GM19025 (cell line): ENCODE measurements around the gene HOXA6.

Experiments
- ATAC-seq: cut with Tn5 transposase; IDR thresholded peaks from one replicate; pipeline ENCODE4 v1.9.1; 2021; ENCODE audit warnings: mild to moderate bottlenecking, low read depth, moderate library complexity; ENCODE audit not compliant: unreplicated experiment

The HOXA6 gene

DNA sequence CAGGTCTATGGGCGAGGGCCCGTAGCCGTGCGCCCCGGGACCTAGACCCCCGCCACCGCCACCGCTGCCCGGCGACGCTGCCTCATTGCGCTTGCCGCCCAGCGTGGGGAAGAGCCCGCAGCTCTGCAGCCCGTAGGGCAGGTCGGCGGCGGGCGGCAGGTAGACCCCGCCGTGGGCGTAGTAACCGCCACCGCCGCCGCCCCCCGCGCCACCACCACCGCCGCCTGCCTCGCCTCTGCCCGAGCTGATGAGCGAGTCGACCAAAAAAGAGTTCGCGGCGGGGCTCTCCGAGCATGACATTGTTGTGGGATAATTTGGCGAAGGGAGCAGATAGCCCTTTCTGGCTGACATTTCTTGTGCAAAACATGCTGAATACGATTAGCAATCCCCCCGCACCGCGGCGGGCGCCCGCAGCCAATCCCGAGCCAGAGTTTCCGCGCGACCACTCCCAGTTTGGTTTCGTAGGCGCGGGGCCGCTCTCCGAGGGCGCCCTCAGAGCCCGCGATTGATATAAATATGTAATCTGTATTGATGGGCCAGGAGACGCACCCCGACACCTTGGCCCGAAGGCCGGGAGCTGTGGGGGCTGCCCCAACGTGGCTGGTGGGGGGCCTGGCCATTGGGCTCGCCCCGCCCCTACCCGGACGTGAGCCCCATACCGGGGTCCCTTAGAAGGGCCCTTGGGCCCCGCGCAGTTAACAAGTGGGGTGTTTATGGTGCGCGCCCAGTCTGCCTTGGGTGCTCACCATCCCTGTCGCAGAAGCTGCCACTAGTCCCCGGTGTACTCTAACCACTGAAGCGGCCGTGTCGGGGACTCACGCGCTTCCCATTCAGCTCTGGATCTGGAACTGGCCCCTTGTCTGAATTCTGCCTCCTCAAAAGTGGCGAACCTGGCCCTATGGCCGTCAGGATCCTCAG lies 26.6 kb upstream of the HOXA6 start, which contains the start of gene HOXA10:
Gene HOXA10, minus strand, starts transcription at position 365 of the 918 bp plus-strand sequence. Its CDS starts 14 bp downstream, at position 351.
- no peak for ATAC-seq

DNA sequence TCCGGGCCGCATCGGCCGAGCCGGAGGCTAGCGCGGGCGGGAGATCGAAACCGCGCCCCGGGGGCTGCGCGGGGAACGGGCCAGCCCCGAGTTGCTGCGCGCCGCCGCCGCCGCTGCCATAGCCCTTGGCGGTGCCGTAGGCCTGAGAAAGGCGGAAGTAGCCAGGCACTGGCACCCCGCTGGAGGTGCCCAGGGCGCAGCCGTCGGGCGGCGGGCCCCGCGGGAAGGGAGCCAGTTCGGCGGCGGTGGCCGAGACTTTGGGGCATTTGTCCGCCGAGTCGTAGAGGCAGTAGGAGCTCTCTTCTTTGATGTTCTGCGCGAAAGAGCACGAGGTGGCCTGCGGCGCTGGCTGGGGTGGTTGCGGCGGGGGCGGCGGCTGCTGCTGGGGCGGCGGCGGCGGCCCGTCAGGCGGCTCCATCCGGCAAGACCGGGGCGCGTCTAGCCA lies 26.0 kb upstream of the HOXA6 start:
- no peak for ATAC-seq

DNA sequence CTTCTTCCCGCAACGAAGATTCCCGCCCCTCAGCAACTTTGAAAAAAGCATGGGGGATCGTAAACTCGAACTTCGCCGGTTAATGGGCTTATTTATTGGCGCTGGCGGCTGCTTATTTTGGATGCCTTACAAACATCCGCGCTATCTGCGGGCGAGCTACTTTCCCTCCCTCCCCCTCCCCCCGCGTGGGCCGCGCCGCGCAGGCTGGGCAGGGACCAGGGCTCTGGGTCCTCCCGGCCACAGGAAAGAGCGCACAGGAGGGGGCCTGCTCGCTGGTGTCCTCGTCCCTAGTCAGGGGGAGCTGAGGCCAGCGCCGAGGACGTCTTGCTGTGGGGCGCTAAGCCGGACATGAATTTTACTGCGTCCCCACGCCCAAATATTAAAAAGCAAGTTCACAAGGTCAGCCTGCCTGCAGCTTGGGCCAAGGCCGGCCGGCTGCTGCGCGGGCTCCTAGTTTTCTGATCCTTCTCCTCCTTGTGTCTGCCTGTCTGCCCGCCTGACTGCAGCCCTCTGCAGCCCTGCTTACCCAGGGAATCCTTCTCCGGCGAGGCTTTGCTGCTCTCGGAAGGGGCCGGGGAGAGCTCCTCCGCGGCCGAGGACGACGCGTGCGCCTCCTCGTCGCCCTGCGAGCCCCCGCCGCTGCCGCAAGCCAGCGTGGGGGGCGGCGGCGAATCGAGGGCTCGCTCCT lies 25.4 kb upstream of the HOXA6 start:
- ATAC-seq: no peak

DNA sequence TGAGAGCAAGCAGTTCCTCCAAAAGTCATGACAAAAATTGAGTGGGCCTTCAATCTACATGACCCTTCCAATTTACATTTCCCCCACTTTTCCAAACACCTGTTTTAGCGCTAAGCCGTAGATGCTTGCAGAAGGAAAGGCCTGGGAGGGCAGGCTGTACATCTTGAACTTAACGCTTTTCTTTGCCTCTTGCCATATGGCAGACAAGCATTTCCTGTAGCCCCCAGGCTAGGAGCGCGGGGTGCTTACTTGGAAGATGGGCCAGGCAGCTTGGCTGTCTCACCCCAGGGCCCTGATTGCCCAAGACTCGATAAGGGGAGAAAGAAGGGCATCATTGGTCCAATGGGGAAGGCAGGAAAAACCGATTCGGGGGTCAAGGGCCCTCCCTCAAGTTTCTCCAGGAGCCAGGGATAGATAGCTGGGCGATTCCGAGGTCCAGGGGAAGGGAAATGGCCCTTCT lies 24.8 kb upstream of the HOXA6 start:
- no peak for ATAC-seq

DNA sequence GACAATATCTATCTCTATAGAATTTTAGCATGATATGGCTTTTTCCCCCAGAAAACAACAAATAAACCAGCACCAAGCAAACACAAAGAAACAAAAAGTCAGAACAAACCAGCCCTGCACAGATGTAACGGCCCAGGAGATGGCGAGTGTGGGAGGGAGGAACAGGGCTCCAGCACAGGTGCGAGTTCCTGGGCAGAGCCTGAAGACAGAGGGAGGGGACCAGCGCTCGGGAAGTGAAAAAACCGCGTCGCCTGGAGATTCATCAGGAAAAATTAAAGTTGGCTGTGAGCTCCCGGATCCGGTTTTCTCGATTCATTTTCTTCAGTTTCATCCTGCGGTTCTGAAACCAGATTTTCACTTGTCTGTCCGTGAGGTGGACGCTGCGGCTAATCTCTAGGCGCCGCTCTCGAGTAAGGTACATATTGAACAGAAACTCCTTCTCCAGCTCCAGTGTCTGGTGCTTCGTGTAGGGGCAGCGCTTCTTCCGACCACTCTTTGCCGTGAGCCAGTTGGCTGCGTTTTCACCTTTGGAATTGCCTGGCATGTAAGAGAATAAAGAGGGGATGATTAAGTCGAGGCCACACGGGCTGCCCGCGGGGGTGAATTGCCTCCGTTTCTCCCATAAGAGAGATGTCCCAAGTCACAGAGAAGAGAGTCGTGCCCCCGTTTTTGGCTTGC lies 24.2 kb upstream of the HOXA6 start:
- no peak for ATAC-seq

DNA sequence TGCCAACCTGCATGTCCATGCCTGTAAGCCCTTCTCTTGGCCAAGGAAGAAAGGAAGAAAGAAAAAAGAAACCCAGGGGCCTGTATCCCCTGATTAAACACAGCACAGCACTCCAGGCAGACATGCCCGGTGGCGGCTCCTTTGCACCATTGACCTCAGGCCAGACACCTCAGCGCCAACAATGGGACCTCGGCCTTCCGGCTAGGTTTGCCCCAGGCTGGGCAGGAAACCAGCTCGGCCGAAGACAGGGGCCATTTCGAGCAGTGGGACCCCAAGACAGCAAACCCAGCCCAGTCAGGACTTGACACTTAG lies 23.7 kb upstream of the HOXA6 start:
- no peak for ATAC-seq

DNA sequence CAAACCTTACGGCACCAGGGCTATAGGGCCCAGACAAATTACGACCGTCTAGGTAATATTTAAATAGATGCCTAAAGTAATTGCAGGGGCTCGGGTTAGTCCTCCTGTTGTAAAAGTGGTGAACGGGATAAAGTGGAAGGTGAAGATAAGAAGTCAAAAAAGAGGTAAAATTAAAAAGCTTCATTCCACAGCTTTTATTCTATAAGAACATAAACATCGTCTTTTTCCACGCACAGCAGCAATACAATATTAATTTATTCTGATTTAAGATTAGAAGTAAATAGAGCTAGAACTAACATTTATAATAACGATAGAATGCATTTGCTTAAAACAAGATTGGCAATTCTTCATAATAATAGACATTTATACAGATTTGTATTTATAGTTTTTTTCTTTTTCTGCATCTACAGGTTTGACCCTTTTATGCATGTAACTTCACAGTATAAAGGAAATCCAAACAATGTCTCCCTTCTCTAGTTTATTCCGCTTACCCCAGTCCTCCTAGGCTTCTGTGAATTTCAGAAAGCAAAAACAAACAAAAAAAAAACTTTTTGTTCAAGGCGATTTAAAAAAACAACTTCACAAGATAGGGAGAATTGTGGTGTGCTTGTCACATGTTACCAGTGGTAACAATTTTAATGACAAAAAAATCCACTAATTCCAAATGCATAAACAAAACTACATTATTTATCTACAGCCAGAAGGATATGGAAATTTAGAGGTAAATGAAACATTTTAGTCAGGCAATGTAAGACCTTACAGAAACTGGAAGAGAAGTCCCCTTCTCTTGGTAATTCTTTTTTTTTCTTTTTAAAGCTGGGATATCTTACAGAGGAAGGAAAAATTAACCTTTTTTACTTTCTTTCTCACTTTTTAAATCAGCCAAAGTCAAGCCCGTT lies 23.1 kb upstream of the HOXA6 start:
- ATAC-seq: no peak

DNA sequence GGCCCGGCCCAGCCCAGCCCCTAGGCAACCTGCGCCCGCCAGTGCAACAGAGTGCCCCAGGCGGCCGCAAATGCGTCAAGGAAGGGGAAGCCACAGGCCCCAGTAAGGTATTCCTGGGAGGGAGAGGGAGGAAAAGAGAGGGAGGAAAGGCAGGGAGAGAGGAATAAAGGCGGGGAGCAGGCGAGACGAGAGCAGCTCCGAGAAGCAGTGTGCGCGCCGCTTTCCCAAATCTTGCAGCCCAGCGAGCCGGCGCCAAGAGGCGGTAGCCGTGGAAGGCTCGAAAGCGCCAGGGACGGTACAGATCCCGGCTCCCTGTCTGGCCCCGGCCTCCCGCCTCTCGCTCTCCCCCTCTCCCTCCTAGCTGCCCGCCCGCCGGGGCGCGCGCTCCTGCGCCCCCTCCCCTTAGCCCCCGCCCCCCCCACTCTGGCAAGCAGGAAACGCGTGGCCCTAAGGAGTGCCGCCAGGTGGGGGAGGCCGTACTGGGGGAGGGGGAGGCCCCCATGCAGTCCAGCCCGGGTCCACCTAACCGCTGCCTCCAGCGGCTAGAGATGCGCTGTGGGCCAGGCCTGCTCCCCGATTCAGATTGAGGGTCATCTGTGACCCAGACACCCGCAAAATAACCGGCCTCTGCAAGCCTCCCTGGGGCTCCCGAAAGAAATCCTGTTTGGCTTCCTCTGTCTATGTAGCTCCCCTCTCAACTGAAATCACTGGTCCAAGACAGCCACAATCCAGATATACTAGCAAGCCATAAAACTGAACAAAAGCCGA lies 22.3 kb upstream of the HOXA6 start:
- ATAC-seq: no peak

DNA sequence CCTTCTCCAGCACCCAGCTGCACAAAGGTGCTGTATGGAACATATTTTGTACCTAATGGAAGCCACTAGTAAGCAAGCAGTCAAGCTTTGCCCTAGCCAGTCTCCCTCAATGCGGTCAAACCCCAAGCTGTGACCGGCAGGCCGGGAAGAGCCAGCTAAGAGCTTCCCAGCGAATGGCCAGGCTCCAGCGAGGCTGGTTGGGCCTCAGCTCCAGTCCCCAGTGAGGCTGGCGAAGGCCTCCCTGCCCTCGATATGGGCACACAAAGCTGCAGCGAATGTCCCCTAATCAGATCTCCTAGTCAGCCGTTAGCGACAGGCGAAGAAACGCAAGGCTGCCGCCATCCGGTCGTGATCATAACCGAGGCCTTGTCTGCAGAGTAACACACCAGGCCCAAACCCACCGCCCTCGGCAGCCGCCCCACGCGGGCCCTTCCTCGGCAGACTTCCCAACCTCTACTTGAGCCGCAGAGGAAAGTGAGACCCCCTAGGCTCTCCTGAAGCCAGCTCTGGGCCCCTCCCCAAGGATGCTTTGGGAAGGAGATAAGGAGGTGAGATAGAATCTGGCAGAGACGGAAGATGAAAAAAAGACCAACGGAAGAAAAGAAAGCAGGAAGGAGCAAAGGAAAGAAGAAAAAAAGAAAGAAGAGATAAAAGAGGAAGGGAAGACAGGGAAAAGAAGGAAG lies 20.8 kb upstream of the HOXA6 start:
- ATAC-seq: no peak

DNA sequence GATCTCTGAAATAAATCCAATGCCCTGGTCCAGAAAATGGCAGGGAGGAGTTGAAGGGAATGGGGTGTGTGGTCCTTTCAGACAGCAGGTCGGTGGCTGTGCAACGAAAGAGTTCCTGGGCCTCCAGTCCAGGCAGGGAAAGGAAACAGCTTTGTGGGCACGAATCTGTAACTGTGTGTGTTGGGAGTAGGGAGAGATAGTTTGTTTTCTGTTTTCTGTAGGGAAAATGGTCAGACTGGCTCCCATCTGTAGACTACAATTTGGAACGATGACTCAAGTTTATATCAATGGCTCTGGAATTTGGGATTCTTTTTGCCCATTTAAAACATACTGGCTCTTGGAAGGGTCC lies 20.3 kb upstream of the HOXA6 start:
- ATAC-seq: no peak

DNA sequence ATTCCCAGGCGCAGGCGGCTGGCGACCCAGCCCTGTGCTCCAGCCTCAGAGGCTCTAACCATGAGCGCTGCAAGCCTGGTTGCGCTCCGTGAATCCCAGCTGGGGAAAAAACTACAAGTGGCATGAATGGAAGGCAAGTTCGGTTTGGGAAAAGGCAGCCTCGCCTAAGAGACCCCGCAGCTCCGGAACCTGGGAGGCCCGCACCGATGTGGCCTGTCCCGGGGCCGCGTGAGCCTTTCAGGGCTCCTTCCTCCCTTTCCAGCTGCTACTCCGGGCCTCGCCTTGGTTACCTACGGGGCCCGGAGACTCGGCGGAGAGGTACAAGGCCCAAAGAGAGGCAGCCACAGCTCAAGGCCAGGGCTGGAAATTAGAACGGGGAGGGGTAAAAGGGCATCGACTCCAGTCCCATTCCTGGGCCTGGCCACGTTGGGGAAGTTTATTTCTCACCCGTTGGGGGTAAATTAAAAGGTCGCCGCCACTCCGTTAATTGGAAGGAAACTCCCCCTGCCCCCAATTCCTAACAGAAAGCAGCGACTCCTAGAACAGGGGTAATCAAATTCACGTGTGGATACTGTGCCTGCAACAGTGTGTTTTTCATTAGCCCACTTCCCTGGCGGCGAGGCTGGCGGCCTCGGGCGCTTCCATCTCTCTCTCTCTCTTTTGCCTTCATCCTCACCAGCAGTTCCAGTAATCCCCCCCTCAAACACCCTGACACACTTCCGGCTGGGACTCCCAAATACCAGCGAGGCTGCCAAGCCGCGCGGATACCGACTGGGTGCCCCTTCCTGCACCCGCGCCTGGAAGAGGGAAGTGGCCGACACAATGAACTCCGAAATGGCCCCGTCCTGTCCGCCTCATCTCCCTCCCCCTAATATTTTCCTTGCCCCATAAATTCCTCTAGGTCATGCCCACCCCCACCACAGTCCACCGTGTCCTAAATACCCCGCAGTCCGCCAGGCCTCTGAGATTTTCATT lies 19.2 kb upstream of the HOXA6 start:
- no peak for ATAC-seq

DNA sequence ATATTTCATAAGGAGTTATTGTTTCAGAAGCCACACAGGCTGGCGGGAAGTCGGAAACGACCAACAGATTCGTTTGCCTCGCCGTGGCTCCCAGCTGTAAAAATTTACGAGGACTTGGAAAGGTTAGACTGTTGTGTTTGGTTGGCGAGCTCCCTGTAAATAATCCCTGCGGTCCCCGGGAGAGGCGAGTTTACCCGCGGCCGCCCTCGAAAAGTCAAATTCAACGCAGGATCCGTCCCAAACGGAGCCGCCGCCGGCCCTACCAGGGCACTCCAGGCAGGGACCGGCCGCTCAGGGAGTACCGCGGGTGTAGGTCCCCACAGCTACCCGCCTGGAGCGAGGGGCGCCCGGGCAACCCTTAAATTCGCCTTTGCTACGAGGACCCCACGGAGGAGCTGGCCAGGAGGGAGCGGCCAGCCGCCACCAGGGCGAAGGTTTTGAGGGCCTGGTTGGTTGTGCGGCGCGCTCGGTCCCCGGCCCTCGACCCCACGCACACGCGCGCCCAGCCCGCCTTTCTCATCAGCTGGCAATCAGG lies 18.5 kb upstream of the HOXA6 start:
- no peak for ATAC-seq

DNA sequence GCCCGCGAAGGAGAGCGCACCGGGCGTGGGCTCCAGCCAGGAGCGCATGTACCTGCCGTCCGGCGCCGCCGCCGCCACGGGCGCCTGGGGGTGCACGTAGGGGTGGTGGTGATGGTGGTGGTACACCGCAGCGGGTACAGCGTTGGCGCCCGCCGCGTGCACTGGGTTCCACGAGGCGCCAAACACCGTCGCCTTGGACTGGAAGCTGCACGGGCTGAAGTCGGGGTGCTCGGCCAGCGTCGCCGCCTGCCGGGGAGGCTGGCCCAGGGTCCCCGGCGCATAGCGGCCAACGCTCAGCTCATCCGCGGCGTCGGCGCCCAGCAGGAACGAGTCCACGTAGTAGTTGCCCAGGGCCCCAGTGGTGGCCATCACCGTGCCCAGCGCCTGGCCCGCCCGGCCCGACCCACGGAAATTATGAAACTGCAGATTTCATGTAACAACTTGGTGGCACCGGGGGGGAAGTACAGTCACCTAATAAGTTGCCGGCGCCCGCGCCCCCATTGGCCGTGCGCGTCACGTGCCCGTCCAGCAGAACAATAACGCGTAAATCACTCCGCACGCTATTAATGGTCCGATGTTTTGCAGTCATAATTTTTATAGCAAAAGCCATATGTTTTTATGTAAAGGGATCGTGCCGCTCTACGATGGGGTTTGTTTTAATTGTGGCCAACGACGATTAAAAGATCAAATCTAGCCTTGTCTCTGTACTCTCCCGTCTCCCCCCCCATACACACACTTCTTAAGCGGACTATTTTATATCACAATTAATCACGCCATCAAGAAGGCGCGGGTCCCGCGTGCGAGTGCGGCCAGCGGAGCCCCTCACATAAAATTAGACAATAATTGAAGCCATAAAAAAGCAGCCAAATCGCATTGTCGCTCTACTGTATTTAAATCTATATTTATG lies 17.8 kb upstream of the HOXA6 start, which contains the start of gene HOXA9:
Gene HOXA9, minus strand, starts transcription at position 449 of the 907 bp plus-strand sequence. Its CDS starts 80 bp downstream, at position 369.
- no peak for ATAC-seq

DNA sequence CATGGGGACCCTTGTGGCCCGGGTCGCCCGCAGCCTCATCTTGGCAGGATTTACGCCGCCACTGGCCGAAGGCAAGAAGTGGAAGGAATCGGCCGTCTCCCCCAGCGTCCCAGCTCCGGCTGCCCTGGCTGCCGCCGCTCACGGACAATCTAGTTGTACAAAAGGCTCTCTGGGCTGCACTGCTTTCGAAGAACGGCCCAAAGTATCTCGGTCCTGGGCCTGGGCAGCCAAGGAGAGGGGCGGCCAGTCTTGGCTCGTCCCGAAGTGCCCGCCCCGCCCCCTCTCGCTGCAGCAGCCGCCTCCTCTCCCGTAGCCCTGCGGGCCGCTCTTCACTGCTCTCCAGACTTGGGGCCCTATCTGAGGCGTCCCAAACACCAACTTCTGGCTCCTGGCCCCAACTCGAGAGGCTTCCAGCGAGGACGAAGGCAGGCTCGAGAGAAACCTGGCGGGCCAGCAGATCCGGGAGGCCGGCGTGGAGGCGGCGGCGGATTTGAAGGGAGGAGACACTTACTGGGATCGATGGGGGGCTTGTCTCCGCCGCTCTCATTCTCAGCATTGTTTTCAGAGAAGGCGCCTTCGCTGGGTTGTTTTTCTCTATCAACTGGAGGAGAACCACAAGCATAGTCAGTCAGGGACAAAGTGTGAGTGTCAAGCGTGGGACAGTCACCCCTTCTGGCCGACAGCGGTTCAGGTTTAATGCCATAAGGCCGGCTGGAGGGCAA lies 17.0 kb upstream of the HOXA6 start:
- ATAC-seq: no peak

DNA sequence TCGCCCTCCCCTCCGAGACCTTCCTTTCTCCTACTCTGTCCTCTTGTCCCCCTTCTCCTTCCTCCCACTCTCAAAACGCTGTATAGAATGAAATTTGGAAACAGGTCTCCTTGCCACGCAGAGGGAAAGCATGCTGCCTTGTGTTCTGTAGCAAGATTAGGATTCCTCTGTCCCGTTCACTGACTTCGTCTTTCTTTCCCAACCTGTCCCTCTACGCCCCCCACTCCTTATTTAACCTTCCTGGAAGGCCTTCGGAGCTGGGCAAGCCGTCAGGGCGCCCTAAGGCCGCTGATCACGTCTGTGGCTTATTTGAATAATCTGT lies 16.4 kb upstream of the HOXA6 start:
- ATAC-seq: no peak
